ENCODE results near the gene SENP3.

SENP3 gene

DNA sequence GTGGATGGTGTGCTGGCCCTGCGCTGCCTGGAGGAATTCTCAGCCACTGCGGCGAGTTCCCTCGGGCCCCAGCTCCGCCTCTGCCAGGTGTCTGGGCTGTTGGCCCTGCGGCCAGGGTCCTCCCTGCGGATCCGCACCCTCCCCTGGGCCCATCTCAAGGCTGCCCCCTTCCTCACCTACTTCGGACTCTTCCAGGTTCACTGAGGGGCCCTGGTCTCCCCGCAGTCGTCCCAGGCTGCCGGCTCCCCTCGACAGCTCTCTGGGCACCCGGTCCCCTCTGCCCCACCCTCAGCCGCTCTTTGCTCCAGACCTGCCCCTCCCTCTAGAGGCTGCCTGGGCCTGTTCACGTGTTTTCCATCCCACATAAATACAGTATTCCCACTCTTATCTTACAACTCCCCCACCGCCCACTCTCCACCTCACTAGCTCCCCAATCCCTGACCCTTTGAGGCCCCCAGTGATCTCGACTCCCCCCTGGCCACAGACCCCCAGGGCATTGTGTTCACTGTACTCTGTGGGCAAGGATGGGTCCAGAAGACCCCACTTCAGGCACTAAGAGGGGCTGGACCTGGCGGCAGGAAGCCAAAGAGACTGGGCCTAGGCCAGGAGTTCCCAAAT, 4.5 kb upstream of the SENP3 start:
- DNase-seq = no peak

DNA sequence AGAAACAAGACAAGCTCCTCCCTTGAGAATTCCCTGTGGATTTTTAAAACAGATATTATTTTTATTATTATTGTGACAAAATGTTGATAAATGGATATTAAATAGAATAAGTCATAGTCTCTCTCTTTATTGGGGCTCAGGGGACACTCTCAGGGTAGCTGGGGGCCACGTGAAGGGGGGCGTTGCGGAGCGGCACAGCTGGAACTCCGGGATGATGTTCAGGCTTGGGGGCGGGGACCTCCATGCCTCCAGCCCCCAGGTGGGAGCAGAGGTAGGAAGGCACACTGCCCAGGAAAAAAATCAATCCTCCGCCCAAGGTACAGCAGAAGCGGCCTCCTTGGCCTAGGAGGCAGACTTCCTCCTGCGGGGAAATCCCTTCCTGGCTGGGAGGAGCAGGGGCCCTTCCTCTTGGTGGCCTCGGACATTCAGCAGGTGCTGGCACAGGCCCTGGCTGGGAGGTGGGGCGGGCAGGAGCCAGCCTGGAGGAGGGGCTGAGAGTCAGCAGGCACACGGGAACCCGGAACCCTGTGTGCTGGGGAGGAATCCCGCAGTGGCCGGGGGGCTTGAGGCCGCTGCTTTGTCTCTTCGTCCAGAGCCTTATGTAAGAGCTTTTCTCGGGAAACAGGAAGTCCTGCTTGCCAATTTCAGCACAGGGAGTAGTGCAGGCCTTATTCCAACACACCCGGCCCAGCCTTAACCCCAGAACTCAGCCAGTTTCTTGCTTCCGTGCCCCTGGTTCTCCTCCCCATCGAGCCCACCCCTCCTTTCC, 3.8 kb upstream of the SENP3 start:
- DNase-seq = no peak

DNA sequence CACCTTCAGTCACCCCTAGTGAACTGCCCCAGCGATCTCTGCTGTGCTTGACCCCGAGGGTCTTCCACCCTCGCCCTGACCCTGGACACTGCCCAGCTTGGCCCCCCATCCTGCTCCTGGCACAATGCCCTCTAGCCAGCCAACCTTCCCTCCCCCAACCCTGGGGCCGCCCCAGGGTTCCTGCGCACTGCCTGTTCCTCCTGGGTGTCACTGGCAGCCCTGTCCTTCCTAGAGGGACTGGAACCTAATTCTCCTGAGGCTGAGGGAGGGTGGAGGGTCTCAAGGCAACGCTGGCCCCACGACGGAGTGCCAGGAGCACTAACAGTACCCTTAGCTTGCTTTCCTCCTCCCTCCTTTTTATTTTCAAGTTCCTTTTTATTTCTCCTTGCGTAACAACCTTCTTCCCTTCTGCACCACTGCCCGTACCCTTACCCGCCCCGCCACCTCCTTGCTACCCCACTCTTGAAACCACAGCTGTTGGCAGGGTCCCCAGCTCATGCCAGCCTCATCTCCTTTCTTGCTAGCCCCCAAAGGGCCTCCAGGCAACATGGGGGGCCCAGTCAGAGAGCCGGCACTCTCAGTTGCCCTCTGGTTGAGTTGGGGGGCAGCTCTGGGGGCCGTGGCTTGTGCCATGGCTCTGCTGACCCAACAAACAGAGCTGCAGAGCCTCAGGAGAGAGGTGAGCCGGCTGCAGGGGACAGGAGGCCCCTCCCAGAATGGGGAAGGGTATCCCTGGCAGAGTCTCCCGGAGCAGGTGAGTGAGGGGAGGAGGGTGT, 3.0 kb upstream of the SENP3 start, which contains the start of gene TNFSF13:
Gene TNFSF13 (plus strand): TSS at position 207 of the 776 bp plus-strand sequence. CDS start 290 bp downstream, at position 497.
- no peak for DNase-seq

DNA sequence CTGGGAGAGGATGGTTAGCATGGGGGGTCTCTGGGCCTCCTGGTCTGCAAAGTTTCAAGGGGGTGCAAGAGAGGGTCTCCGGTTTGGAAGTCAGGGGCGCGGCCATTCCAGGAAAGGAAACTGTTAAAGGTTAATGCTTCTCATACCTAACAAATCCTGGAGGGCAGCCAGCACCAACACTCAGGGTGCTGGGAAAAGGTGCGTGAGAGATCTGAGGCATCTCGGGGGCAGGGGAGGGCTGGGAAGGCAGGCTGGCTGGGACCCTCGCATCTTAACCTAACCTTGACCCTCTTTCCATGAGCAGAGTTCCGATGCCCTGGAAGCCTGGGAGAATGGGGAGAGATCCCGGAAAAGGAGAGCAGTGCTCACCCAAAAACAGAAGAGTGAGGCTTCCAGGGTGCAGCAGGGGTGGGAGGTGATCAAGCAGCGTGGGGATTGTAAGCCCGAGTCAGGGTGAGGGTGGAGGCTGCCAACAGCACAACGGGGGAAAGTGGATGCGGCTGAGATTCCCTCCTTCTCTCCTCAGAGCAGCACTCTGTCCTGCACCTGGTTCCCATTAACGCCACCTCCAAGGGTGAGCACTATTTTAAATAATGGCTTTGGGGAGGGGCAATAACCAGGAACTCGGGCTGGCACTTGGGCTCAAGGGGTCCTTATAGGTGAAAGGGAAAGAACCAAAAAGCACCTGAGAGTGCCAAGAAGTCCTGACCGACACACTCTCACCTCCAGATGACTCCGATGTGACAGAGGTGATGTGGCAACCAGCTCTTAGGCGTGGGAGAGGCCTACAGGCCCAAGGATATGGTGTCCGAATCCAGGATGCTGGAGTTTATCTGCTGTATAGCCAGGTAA, 2.2 kb upstream of the SENP3 start:
- no peak for DNase-seq

DNA sequence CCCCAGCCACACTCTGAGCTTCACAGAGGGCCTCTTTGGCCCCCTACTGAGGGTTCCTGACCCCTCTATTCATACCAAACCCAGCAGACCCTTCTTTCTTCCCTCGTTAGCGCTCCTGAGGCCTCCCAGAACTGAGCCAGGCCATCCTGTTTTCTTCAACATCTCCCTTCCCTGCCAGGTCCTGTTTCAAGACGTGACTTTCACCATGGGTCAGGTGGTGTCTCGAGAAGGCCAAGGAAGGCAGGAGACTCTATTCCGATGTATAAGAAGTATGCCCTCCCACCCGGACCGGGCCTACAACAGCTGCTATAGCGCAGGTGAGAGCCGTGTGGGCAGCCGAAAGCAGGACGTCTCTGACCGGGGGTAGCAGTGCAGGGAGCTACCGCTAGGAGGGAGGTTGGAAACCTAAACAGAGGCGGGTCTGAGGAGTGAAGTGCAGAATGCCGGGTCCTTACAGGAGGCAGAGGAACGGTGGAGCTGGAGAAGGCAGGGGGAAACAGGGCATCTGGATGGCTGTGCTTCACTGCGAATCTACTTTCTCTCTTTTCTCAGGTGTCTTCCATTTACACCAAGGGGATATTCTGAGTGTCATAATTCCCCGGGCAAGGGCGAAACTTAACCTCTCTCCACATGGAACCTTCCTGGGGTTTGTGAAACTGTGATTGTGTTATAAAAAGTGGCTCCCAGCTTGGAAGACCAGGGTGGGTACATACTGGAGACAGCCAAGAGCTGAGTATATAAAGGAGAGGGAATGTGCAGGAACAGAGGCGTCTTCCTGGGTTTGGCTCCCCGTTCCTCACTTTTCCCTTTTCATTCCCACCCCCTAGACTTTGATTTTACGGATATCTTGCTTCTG, 1.3 kb upstream of the SENP3 start:
- no peak for DNase-seq

DNA sequence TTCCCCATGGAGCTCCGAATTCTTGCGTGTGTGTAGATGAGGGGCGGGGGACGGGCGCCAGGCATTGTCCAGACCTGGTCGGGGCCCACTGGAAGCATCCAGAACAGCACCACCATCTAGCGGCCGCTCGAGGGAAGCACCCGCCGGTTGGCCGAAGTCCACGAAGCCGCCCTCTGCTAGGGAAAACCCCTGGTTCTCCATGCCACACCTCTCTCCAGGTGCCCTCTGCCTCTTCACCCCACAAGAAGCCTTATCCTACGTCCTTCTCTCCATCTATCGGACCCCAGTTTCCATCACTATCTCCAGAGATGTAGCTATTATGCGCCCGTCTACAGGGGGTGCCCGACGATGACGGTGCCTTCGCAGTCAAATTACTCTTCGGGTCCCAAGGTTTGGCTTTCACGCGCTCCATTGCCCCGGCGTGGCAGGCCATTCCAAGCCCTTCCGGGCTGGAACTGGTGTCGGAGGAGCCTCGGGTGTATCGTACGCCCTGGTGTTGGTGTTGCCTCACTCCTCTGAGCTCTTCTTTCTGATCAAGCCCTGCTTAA, 617 bp upstream of the SENP3 start:
- DNase-seq = peak; percentile 48

DNA sequence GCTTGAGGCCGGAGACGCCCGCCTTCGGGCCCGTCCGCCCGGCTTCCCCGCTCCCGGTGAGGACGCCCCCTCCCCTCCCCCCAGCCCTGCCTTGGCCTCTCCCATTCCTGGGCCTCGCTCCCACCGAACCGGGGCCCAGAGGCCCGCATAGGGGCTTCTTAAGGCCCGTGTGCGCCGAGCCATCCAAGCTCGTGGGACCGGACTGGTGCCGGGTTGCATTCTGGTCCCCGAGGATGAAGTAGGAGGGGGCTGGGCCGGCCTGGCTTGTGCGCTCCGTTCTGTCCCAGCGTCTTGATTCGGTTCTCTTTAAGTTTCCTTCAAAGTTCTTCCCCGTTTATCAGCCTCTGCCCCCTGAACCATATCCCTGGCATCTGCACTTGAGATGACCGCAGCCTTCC, 488 bp downstream of the SENP3 start:
- no peak for DNase-seq

DNA sequence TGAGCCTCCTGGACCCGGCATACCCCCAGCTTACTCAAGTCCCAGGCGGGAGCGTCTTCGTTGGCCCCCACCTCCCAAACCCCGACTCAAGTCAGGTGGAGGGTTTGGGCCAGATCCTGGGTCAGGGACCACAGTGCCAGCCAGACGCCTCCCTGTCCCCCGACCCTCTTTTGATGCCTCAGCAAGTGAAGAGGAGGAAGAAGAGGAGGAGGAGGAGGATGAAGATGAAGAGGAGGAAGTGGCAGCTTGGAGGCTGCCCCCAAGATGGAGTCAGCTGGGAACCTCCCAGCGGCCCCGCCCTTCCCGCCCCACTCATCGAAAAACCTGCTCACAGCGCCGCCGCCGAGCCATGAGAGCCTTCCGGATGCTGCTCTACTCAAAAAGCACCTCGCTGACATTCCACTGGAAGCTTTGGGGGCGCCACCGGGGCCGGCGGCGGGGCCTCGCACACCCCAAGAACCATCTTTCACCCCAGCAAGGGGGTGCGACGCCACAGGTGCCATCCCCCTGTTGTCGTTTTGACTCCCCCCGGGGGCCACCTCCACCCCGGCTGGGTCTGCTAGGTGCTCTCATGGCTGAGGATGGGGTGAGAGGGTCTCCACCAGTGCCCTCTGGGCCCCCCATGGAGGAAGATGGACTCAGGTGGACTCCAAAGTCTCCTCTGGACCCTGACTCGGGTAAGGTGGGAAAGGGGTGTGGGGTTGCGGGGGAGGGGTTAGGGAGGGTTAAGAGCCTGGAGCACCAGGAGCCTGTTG, 1.6 kb downstream of the SENP3 start:
- no peak for DNase-seq

DNA sequence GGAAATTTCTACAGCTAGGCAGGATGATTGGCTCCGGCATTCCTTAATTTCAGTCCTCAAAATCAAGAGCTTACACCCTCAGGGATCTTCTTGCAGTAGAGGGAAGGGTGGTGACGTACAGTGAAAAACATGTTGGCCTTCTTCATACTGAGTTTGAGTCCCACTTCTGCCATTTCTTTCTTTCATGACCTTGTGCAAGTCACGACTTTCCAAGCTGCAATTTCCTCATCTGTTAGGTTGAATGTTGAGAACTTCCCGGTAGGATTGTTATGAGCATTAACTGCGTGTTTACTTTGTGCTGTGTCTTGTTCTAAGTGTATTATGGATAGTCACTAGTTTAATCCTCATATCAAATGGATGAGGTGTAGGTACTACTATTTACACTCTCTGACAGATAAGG, 7.9 kb downstream of the SENP3 start:
- no peak for DNase-seq

DNA sequence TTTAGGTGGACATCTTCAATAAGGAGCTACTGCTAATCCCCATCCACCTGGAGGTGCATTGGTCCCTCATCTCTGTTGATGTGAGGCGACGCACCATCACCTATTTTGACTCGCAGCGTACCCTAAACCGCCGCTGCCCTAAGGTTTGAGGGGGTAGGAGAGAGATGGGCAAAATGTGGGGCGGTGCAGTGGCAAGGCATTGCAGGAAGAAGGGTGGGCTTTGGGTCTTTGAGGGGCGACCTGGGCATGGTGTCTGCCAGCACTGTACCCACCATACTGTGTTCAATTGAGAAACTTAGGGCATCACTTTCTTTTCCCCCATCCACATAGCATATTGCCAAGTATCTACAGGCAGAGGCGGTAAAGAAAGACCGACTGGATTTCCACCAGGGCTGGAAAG, 8.6 kb downstream of the SENP3 start:
- no peak for DNase-seq

DNA sequence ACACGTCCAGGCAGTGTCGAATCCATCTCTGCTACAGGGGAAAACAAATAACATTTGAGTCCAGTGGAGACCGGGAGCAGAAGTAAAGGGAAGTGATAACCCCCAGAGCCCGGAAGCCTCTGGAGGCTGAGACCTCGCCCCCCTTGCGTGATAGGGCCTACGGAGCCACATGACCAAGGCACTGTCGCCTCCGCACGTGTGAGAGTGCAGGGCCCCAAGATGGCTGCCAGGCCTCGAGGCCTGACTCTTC, 10.5 kb downstream of the SENP3 start:
- DNase-seq = peak; percentile 94

DNA sequence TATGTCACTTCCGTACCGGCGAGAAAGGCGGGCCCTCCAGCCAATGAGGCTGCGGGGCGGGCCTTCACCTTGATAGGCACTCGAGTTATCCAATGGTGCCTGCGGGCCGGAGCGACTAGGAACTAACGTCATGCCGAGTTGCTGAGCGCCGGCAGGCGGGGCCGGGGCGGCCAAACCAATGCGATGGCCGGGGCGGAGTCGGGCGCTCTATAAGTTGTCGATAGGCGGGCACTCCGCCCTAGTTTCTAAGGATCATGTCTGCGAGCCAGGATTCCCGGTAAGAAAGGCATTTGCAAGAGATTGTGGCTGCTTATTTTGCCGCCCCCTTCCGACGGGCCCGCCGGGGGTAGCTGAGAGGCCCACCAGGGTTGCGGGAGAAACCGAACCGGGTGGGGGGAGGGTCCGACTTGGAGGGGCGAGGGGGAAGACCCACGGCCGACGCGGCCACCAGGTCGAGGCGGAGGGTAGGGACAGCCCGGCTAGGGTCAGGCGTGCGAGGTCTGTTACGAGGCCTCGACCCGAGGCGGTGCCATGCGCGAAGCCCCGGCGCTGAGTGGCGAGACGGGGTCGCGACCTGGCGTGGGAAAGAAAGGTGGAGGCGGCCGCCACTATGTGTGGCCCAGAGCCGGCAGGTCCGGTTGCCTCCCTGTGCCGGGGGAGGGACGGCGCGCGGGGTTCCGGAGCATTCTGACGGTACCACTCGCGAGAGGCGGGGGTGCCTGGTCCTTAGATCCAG, 11.0 kb downstream of the SENP3 start:
- no peak for DNase-seq

DNA sequence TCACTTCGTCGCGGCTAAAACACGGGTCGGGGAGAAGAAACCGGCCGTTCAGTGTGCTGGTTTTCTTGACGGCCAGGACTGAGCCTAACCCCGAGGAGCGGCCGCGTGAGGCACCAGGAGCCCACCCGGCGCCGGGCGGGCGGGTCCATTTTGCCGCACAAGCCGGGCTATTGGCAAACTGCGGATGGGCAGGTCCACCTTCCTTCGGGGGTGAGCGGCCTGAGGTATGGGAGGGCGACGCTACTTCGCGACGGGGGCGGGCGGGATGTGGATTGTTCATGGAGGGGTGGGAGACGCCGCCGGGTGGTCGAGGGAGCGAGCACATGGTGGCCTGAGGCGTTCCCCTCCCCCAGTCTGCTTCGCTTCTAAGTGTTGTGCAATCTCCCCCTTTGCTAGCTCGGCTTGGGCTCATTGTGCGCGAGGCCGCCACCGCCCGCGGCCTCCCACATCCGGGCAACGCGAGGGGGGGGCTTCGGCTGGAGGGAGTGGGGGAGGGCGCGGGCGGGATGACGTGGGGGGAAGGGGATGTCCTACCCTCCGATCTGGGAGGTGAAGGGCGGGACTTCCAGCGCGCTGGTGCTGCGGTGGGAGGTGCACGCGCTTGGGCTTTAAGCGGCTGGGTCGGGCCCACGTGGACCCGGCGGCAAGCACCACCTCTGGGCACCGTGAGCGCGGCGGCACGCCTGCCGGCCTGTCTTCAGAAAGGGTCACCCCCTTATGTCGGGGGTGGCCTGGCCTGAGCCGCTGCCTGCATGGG, 11.8 kb downstream of the SENP3 start:
- DNase-seq = no peak

DNA sequence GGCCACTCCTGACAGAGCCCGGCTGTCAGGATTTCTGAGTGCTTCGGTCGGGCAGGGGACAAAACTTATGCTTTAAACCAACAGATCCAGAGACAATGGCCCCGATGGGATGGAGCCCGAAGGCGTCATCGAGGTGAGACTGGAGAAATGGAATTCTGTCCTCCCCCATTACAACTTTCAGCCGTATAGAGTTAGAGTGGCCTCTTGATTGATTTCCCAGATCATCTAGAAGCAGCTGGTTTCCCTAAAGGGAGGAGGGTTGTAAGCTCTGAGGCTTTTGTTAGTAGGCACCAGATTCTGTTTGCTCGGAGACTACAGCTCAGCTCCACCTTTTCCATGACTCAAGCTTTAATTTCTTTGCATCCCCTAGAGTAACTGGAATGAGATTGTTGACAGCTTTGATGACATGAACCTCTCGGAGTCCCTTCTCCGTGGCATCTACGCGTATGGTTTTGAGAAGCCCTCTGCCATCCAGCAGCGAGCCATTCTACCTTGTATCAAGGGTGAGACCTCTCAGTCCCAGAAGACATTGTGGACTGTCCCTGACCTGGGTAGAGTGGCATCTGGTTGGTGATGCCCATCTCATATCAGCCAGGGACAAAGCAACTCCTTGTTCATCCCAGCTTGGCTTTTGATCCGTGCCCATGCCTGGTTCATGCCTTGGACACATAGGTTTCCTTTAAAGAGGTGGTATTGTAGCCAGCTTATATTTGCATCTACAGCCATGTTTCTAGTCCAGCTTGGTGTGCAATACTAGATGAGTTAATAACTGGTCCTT, 12.6 kb downstream of the SENP3 start:
- DNase-seq = no peak

DNA sequence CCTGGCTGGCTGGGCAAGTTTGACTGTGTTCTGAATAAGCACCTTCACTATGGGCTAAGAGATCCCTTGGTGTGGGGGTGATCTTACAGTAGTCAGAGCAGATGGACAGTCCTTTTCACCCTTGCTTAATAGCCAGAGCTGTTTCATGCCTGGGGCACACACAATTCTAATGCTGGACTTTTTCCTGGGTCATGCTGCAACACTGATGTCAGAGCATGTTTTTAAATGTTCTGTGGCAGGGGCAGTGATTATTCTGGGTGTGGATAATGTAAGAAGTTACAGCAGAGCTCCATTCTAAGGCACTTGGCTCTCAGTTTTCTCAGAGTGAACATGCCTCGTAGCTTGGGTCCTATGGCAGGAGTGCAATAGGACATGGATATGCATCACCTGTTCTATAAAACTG, 13.8 kb downstream of the SENP3 start:
- DNase-seq = no peak

DNA sequence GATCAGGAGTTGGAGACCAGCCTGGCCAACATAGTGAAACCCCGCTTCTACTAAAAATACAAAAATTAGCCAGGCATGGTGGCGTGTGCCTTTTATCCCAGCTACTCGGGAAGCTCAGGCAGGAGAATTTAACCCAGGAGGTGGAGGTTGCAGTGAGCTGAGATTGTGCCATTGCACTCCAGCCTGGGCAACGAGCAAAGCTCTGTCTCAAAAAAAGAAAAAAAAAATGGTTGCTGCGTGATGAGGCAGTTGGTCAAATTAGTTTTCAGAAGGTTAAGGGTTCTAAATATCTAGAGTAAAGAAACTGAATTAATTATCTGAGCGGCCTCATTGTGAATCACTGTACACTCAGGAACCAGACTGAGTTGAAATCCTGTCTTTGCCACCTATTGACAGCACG, 14.2 kb downstream of the SENP3 start:
- DNase-seq = no peak

DNA sequence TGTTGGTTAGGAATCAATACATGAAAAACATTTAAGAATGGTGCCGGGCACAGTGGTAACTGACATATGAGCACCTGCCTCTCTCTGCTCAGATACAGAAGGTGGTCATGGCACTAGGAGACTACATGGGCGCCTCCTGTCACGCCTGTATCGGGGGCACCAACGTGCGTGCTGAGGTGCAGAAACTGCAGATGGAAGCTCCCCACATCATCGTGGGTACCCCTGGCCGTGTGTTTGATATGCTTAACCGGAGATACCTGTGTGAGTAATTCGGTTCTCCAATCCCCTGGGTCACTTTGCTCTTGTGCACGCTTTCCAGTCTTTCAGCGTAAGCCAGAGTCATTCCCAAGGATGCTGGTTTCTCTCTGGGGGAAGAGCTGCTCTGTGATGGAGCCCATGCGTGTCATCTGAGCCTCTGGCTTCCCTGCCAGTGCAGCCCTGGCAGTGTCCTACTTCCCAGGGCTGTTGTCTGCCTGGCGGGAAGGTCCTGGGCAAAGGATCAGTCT, 14.8 kb downstream of the SENP3 start:
- no peak for DNase-seq

DNA sequence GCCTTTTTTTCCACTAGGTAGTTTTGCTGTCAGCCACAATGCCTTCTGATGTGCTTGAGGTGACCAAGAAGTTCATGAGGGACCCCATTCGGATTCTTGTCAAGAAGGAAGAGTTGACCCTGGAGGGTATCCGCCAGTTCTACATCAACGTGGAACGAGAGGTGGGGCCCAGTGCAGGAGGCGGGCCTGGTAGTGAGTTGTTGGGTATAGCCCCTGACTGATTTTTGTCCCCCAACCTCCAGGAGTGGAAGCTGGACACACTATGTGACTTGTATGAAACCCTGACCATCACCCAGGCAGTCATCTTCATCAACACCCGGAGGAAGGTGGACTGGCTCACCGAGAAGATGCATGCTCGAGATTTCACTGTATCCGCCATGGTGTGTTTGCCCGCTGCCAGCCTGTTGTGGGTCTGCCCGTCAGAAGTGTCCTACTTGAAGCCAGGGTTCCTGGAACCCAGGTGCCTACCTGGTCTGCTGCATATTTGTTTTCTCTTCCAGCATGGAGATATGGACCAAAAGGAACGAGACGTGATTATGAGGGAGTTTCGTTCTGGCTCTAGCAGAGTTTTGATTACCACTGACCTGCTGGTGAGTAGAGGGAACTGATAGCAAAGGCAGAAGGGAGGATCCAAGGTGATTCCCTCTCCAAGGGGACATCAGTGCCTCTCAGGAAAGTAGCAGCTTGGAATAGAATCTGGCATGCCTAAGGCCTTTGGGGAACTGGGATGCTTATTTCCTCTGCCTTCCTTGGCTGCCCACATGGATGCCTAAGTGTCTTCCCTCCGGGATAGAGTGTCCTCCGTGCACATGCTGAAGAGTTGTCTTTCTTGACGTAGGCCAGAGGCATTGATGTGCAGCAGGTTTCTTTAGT, 15.8 kb downstream of the SENP3 start:
- DNase-seq = no peak

Data from DMS 273 treated with DMSO at 0.1 percent for 48 hours (cell line).